GM21447 (cell line): ENCODE data around the gene CFAP77.

Source experiments
- ATAC-seq: cut with Tn5 transposase; IDR thresholded peaks from one replicate; pipeline ENCODE4 v1.9.1; 2021; ENCODE audit not compliant: unreplicated experiment

CFAP77 gene

GRCh38 chr9:132590318-132591182, 180.5 kb downstream of the CFAP77 start:
- no peak for ATAC-seq

- no peak for ATAC-seq
Observed at GRCh38 chr9:132591244-132591643, 181.2 kb downstream of the CFAP77 start.

DNA sequence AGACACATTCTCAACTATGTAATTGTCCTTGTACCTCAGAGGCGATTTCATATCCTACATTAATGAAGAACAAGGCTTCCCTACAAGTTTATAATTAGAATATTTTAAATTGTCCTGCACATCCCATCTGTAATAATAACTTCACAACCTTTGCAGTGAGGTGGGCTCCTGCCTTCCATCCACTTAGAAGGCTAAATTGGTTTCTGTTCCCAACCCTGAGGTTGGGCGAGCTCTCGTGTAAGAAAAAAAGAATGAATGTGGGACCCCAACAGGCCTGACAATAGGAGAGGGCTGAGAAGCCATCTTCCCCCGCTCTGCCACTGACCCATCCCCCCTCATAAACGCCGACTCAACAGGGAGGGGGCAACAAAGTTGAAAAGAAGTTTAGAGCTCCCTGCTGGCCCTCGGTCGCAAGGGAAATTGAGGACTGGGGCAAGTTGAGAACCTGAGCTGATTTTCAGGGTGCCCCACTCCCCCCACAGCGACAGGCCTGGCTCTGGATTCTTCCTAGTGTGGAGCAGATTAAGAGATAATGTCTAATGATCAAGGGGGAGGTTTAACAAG, 181.8 kb downstream of the CFAP77 start:
- no peak for ATAC-seq

DNA sequence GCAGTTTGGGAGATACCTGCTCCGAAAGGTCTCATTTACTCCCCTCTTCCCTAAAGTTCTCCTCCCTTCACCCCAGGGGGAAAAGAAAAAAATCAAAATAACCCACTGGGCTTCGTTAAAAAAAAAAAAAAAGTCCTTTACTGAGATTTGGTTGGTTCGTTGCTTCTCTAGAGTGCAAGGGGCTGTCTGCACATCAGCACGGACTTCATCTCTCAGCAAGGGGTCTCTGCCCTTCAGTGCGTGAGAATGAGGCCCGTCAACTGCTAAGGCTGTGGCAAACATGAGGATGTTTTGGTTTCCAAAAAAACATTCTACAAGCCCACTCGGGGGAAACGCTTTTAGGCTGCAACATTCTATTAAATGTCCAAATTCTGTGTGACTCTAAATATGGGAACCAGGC, 182.4 kb downstream of the CFAP77 start:
- no peak for ATAC-seq

GRCh38 chr9:132594412-132594811, 184.4 kb downstream of the CFAP77 start:
- ATAC-seq = no peak

DNA sequence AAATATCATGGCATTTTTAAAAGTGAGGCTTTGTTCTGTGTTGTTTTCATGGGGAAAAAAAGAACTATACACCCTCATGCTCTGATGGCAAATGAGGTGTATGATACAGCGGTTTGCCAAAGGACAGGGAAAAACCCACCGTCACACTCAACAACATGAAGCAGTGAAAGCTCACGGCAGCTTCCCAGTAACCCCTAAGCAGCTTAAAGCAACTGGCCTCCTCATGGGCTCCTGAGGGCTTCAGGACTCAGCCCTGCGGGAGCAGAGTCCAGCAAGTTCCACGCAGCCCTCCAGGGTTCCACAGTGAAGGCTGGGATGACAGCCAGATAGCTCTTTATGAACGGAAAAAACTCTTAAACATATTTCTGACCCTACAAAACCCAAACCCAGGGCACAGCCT, 185.3 kb downstream of the CFAP77 start:
- ATAC-seq = no peak

- ATAC-seq = no peak
Observed at GRCh38 chr9:132596200-132596599, 186.2 kb downstream of the CFAP77 start.

GRCh38 chr9:132597073-132597775, 187.2 kb downstream of the CFAP77 start:
- ATAC-seq = no peak

DNA sequence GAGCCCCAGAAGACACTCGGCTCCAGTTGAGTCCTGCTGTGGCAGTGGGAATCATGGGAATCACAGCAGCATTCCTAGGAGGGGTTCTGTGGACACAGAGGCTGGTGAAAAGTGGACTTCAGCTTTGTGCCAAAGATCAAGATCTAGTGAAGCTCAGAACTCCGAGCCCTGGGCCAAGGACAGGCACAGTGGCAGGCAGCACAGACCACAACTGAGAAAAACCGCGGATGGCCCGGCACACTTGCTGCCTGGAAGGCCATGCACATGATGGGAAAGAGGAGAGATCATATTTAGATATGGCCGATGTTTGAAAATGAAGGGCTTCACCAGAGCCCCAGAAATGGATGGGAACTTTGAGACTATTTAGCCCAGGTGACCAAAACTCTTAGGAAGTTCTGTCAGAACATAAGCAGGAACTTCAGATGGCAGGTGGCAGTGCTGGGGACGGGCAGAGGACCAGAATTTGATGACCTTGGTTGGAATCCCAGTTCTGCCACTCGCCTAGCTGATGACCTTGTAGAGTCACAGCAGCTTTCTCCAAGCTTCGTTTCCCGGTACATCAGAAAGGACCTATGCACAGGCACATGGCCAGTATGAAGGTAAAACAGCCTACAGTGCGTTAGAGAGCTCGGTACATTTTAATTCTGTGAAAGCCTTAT, 190.4 kb downstream of the CFAP77 start:
- ATAC-seq = no peak

- ATAC-seq = no peak
Observed at GRCh38 chr9:132602207-132602606, 192.2 kb downstream of the CFAP77 start.

DNA sequence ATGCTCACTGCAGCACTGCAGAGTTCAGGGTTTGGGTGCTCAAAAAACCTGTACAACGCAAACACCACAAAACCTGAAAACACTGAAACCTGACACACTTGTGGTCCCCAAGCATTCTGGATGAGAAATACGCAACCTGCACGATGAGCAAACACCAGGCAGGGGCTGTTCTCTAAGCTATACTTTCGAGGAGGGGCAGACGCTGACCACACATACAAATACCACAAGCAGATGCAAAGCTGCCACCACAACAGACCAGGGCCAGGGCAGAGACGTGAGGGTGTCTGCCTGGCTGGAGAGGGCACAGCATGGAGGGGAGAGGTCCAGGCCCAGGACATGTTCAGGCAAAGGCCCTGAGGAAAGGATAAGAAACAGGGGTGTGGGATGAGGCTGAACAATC, 195.4 kb downstream of the CFAP77 start:
- no peak for ATAC-seq

DNA sequence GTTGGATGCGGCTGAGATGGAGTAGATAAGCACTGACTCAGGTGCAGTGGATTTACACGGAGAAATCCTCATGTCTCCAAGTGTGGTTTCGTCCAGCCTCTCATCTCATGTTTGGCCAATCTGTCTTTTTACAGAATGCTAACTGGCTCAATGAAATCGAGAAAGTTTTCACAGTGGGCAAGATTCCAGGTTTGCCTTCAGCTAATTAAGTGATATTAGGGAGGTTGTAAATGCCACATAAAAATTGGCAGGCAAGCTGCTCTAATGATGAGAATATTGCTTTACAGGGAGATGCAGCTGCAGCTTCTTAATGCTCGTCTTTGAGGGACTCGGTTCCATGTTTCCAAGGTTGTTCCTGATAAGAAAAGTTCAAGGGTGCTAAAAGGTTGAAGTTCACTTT, 196.1 kb downstream of the CFAP77 start:
- no peak for ATAC-seq

DNA sequence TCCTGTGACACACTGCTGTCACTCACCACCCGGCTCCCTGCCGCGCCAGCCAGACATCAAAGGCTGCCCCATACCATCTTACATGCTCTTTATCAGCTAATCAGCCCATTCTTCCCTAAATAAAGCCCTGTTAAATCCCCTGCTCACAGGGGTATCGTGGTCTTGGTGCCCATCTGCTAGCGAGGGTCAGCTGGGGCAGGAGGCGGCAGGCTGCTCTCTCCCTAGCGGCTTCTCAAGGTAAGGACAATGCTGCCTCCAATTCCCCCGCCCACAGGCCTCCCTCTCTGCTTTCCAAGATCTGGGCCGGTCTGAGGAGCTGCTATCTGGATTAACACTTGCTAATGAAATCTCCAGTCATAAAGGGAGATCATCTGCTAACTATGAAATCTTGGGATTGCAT, 199.2 kb downstream of the CFAP77 start:
- no peak for ATAC-seq

DNA sequence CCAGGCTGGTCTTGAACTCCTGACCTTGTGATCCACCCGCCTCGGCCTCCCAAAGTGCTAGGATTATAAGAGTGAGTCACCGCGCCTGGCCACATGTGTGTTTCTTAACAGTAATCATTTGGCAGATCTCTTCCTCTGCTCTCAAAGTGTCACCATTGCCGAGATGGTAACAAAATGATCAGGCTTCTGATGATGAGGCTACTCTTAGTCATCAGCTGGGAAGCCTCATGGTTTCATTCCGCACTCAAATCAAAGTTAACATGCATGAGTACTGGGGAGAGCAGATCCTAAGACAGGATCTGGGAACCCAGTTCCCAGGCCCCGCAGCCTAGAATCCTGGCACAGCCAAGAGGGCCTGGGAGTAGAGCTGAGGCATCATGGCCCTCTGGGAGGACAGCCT, 199.8 kb downstream of the CFAP77 start:
- no peak for ATAC-seq

GRCh38 chr9:132610661-132611060, 200.7 kb downstream of the CFAP77 start:
- no peak for ATAC-seq

- ATAC-seq = no peak
Observed at GRCh38 chr9:132614324-132614723, 204.3 kb downstream of the CFAP77 start.

DNA sequence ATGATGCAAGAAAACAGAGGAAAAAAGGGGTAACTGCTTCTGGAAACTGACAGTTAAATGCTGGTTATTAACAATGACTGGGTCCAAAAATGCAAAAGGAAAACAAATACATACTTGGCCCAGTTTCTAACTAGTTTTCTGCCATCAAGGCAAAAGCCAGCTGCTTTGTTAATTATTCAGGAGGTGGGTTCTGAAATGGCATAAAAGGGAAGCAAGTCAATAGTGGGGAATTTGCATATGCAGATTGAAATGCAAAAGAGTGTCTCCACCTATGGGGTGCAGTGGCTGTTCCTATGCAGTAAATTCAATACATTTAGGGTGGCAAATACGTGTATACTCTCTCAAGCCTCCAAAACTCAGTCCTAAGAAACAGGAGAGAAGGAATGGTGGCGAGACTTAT, 205.8 kb downstream of the CFAP77 start:
- ATAC-seq = no peak

GRCh38 chr9:132616725-132617124, 206.7 kb downstream of the CFAP77 start:
- ATAC-seq = no peak

GRCh38 chr9:132622159-132622558, 212.1 kb downstream of the CFAP77 start:
- ATAC-seq = no peak
